ENCODE results near the gene MYMX.
A peak's percentile ranks its signal among the peaks of the same experiment; 100 is the strongest.
"Not testable (repeated sequence)": the region's sequence is repeated elsewhere in the genome, so short reads cannot be mapped to it uniquely, and the experiment has no call there.

Gene MYMX

DNA sequence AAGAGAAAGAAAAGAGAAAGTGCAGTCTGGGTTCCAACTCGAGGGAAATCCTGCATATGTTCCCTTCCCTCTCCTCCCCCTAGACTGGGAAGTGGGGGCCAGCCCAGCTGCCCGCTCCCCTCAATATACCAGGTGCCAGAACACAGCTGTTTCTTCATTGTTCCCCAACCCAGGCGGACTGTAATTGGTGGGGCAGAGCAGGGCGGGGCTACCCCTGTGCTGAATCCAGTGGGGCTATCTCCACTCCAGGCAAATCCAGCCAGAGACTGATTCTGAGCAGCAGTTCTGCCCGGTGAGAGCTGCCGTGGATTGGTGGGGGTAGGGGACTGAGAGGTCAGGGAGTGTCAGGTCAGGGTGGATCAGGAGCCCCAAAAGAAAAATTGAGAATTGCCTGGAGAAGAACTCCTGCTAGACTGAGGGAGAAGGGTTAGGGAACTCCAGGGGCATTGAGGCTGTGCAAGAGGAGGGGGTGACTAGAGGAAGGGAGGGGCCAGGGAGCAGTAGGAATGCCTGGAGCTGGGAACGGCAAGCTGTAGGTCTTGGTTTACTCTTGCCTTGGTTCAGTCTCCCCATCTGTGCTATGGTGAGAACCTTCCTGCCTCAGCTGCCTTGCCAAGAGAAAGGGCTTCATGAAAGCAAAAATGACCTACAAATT is at the start of gene MYMX:
TSS of gene MYMX (plus strand) at position 250 of the 655 bp plus-strand sequence. CDS start 546 bp downstream, outside the sequence.
- DNase-seq (ENCODE audit: low spot score) = peak; percentile 2

DNA sequence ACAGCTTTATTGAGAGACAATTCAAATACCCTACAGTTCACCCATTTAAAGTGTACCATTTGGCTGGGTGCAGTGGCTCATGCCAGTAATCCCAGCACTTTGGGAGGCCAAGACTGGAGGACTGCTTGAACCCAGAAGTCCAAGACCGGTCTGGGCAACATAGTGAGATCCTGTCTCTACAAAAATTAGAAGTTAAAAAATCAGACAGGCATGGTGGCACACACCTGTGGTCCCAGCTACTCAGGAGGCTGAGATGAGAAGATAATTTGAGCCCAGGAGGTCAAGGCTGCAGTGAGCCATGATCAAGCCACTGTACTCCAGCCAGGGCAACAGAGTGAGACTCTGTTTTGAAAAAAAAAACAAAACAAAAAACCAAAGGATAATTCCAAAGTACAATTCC is 49.2 kb upstream of the MYMX start:
- no peak for DNase-seq (ENCODE audit: low spot score)

DNA sequence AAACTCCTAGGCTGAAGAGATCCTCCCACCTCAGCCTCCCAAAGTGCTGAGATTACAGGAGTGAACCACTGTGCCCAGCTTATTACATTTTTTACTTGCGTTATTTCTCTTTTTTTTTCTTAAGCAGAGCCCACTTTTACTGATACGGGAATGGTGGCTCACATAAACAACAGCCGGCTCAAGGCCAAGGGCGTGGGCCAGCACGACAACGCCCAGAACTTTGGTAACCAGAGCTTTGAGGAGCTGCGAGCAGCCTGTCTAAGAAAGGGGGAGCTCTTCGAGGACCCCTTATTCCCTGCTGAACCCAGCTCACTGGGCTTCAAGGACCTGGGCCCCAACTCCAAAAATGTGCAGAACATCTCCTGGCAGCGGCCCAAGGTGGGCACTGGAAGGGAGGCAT is 47.6 kb upstream of the MYMX start:
- DNase-seq (ENCODE audit: low spot score) = no peak

GRCh38 chr6:44169886-44170570 is 46.7 kb upstream of the MYMX start:
- no peak for DNase-seq (ENCODE audit: low spot score)

DNA sequence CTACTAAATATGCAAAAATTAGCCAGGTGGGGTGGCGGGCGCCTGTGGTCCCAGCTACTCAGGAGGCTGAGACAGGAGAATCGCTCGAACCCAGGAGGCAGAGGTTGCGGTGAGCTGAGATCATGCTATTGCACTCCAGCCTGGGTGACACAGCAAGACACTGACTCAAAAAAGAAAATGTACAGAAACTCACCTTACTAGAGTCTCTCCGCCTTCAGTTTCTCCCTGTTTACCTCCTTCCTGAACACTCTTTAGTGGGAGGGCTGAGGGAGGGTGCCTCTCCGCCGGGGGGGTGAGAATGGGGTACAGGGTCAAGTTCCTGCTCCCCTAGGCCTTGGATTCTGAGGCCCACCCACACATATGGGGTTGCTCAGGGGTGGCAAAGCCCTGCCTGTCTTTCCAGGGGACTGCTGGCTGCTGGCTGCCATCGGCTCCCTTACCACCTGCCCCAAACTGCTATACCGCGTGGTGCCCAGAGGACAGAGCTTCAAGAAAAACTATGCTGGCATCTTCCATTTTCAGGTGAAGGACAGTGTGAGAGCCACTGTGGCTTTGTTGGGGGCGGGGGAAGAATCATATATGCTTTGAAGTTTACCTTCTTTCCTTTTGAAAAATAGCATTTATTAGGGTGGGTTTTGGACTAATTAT is 44.7 kb upstream of the MYMX start:
- DNase-seq (ENCODE audit: low spot score) = no peak

DNA sequence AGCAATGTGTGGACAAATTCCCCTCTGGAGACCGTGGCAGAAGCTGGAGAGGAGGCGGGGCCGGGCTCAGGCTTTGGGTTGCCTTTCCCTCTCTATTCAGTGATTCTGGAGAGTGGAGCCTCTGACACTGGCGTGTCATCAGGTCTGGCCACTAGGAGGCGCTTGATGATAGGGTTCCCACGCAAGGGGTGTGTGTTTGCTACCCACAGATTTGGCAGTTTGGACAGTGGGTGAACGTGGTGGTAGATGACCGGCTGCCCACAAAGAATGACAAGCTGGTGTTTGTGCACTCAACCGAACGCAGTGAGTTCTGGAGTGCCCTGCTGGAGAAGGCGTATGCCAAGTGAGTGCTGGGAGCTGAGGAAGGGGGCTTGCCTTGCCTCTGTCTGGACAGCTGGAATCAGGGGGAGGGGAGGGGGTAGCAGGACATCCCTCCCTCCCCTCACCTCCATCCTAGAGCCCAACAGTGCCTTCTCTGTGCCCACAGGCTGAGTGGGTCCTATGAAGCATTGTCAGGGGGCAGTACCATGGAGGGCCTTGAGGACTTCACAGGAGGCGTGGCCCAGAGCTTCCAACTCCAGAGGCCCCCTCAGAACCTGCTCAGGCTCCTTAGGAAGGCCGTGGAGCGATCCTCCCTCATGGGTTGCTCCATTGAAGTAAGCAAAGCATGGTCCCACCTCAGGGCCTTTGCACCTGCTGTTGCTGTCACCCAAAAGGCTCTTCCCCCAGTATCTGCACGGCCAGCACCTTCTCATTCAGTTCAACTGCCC is 43.8 kb upstream of the MYMX start:
- DNase-seq (ENCODE audit: low spot score) = peak; percentile 91

DNA sequence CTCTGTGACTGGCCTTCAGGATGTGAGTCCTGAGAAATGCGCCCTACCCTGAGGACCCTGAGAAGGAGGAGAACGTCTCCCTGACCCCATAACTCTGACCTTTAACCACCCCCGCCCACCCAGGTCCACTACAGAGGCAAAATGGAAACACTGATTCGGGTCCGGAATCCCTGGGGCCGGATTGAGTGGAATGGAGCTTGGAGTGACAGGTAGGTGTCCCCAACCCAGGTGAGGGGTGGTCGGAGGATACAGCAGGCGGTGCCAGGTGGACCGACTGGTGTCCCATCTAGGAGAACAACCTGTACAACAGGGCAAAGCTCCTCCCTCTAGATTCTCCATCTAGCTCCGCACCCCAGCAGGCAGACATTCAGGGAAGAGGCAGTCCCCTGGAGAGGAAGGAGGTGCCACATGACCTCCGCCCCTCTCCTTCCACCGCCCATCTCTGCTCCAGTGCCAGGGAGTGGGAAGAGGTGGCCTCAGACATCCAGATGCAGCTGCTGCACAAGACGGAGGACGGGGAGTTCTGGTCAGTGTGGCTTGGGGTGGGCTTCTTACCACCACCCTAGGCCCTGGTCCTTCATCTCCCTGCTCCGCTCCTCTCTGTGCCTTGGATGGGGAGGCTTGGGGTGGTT is 40.5 kb upstream of the MYMX start:
- DNase-seq (ENCODE audit: low spot score) = no peak

DNA sequence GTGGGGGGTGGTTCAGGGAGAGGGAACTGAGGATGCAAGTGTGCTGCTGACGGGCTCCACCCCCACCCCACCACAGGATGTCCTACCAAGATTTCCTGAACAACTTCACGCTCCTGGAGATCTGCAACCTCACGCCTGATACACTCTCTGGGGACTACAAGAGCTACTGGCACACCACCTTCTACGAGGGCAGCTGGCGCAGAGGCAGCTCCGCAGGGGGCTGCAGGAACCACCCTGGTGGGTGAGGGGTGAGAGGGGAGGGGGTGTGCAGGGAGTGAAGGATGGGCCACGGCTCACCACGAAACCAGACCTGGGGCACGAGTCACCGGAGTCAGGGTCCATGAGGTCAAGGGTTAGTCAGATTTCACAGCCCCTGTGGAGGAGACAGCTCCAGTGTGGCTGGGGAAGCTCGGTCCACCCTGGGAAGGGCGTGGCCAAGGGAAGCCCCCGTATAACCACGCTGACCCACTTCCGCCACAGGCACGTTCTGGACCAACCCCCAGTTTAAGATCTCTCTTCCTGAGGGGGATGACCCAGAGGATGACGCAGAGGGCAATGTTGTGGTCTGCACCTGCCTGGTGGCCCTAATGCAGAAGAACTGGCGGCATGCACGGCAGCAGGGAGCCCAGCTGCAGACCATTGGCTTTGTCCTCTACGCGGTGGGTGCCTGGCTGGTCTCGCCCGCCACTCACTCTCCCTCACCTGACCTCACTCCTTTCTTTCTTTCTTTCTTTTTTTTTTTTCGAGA is 39.8 kb upstream of the MYMX start:
- no peak for DNase-seq (ENCODE audit: low spot score)

GRCh38 chr6:44177691-44178423 is 38.9 kb upstream of the MYMX start:
- DNase-seq (ENCODE audit: low spot score) = peak; percentile 71

GRCh38 chr6:44178424-44179071 is 38.2 kb upstream of the MYMX start:
- no peak for DNase-seq (ENCODE audit: low spot score)

DNA sequence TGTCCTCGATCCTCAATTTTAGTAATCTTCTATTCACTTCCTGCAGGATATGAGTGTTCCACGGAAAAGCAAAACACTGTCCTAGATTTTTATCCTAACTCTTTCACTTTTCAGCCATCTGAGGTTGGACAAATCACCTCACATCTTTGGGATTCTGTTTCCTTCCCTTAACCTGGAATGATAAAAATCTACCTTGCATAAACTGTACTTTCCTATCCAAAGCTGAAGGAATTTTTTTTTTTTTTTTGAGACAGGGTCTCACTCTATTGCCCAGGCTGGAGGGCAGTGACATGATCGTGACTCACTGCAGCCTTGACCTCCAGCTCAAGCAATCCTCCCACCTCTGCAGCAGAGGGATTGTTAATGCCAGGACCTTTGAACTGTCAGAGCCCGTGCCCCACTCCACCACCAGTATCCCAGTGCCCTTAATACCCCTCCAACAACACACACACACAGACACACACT is 37.6 kb upstream of the MYMX start:
- no peak for DNase-seq (ENCODE audit: low spot score)

GRCh38 chr6:44179648-44180047 is 37.1 kb upstream of the MYMX start:
- DNase-seq (ENCODE audit: low spot score) = no peak

DNA sequence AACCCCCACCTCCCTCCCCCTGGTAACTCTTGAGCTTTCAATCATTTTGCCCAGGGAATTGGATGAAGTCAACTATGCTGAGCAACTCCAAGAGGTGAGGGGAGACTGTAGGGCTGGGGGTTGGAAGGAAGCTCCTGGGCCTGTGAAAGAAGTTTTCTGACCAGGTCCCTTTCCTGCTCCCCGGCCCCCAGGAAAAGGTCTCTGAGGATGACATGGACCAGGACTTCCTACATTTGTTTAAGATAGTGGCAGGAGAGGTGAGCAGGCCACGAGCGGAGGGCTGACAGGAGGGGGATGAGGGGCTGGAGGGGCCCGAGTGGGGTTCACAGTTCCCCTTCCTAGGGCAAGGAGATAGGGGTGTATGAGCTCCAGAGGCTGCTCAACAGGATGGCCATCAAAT is 36.3 kb upstream of the MYMX start:
- DNase-seq (ENCODE audit: low spot score) = no peak

- no peak for DNase-seq (ENCODE audit: low spot score)
Measured at GRCh38 chr6:44180886-44181285, 35.8 kb upstream of the MYMX start.

DNA sequence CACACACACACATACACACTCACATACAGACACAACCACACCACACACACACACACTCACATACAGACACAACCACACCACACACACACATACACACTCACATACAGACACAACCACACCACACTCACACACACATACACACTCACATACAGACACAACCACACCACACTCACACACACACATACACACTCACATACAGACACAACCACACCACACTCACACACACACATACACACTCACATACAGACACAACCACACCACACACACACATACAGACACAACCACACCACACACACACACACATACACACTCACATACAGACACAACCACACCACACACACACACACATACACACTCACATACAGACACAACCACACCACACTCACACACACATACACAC is 34.9 kb upstream of the MYMX start:
- DNase-seq (ENCODE audit: low spot score) = not testable (repeated sequence)

GRCh38 chr6:44182911-44183390 is 33.8 kb upstream of the MYMX start:
- DNase-seq (ENCODE audit: low spot score) = no peak

- no peak for DNase-seq (ENCODE audit: low spot score)
Measured at GRCh38 chr6:44183783-44184182, 32.9 kb upstream of the MYMX start.

DNA sequence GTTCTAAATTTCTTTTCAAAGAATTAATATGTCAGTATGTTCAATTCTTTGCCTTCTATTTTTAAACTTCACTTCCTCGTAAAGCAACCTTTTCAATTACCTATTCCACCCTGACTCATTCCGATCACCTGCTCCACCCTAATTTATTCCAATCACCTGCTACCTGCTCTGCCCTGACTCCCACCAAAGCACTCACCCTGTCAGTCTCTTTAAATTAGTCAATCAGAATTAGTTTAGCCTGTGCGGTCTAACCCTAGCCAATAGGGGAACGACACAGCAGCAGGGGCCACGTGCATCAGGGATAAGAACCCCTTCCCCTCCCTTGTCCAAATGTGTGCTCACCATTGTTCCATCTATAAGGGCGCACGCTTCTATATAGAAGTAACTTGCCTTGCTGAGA is 31.4 kb upstream of the MYMX start:
- not testable (repeated sequence) for DNase-seq (ENCODE audit: low spot score)

DNA sequence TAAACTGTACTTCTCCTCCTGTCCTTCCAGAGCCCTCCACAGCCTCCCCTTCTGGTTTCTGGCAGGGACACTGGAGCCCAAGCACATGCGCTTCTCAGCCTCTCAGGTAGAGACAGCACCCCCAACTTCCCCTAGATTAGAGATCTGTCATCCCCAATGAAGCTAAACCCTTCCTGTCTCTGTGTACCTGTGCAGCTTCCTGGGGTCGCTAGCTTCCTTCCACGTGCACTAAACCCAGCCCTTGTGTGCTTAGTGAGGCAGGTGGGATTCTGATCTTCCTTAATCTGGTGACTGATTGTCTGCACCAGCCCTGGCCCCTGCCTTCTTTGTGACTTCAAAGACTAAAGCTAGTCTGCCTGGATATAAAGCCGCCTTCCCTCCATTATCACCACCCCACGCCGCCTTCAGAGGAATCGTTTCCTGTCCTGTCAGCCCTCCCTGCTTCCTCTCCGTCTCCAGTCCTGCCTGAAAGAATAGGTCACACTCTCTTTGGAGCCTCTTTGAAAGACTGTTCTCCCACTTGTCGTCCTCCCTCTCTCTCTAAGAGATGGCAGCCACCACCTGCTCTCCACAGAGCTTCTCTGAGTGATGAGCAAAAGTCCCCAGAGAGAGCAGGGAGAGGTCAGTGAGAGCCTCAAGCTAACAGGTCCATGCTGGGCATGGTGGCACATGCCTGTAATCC is 30.6 kb upstream of the MYMX start:
- no peak for DNase-seq (ENCODE audit: low spot score)

Data from AG08396 (cell line).